ENCODE results near the gene KLHL36.

GRCh38 chr16:84658690-84659089, 10.4 kb downstream of the KLHL36 start:
- TF ChIP-seq POLR2A (IDR thresholded peaks at IDR 0.05) (no peak), POLR2AphosphoS5 (IDR thresholded peaks at IDR 0.05; ENCODE audit: insufficient read depth in 1 of 2, low read depth in 1 of 2) (no peak), CTCF (IDR thresholded peaks at IDR 0.05) (no peak)

All from vagina (tissue), 2 donors.